HepG2 (cell line): Measurements from ENCODE around the gene COX4I2. TPM values are rescaled to one million over a fixed set of nuclear protein-coding genes. Genes with fewer than 3 reads are reported as not detected.

Experiments used
- ARID5B ChIP-seq: IDR thresholded peaks from 2 replicates; pipeline ENCODE4 v1.4.0; 2020; ENCODE audit warnings: mild to moderate bottlenecking, missing genetic modification reagents
- ETV6 ChIP-seq: sonication (generic); formaldehyde crosslinking; conservative IDR thresholded peaks from 2 replicates; pipeline ENCODE4 v1.4.0; 2020; ENCODE audit warnings: missing genetic modification reagents
- FOXO1 ChIP-seq: sonication (generic); formaldehyde crosslinking; IDR thresholded peaks from 2 replicates; pipeline ENCODE4 v1.4.0; 2020; ENCODE audit warnings: missing genetic modification reagents
- HES4 ChIP-seq: sonication (generic); formaldehyde crosslinking; IDR thresholded peaks from 2 replicates; pipeline ENCODE4 v1.9.0; 2021; ENCODE audit warnings: mild to moderate bottlenecking, missing genetic modification reagents, borderline replicate concordance
- KLF12 ChIP-seq: sonication (generic); formaldehyde crosslinking; IDR thresholded peaks from 2 replicates; pipeline ENCODE4 v1.4.0; 2020; ENCODE audit warnings: missing genetic modification reagents, borderline replicate concordance
- MAF1 ChIP-seq: sonication (generic); formaldehyde crosslinking; IDR thresholded peaks from 2 replicates; pipeline ENCODE4 v1.5.0; 2020; ENCODE audit warnings: missing genetic modification reagents, borderline replicate concordance
- MYC ChIP-seq: sonication (generic); formaldehyde crosslinking; IDR thresholded peaks from 2 replicates; pipeline ENCODE4 v1.9.0; 2021; ENCODE audit warnings: missing genetic modification reagents, borderline replicate concordance
- NFE2L2 ChIP-seq: fragments of 150-350 bp; IDR thresholded peaks from 2 replicates; pipeline ENCODE4 v1.6.1; 2014; ENCODE audit warnings: low read length
- PLRG1 ChIP-seq: fragments of 450-650 bp; conservative IDR thresholded peaks from 2 replicates; pipeline ENCODE4 v1.6.1; 2016
- POLR2A ChIP-seq, 2 experiments: IDR thresholded peaks; 2 replicates each; pipeline ENCODE4 v1.6.1; 2011; ENCODE audit warnings: low read depth in 2 of 2, low read length in 2 of 2, mild to moderate bottlenecking in 1 of 2, moderate library complexity in 1 of 2; ENCODE audit not compliant: insufficient read depth in 1 of 2
- POLR2G ChIP-seq: fragments of 200-400 bp; formaldehyde crosslinking; IDR thresholded peaks from 2 replicates; pipeline ENCODE4 v1.6.1; 2018; ENCODE audit warnings: mild to moderate bottlenecking, low read depth, low read length, moderate library complexity
- SKIL ChIP-seq: sonication (generic); formaldehyde crosslinking; IDR thresholded peaks from 2 replicates; pipeline ENCODE4 v1.8.0; 2022; ENCODE audit warnings: missing genetic modification reagents, mild to moderate bottlenecking, moderate library complexity, borderline replicate concordance
- SOX6 ChIP-seq, 2 experiments: fragments of 450-650 bp in 1 of 2; sonication (generic) in 1 of 2; formaldehyde crosslinking in 1 of 2; IDR thresholded peaks; 2 replicates each; pipeline versions ENCODE4 v1.4.0 to v1.6.1; 2017 to 2020; ENCODE audit warnings: antibody characterized with exemption in 1 of 2, mild to moderate bottlenecking in 1 of 2, missing genetic modification reagents in 1 of 2
- SP5 ChIP-seq: IDR thresholded peaks from 2 replicates; pipeline ENCODE4 v1.6.1; 2016; ENCODE audit warnings: low read depth, borderline replicate concordance
- TGIF2 ChIP-seq: IDR thresholded peaks from 2 replicates; pipeline ENCODE4 v1.6.1; 2016; ENCODE audit warnings: control low read depth, missing compliant biosample characterization
- TP53 ChIP-seq: sonication (generic); formaldehyde crosslinking; conservative IDR thresholded peaks from 2 replicates; pipeline ENCODE4 v1.4.0; 2020; ENCODE audit warnings: missing genetic modification reagents
- ZNF224 ChIP-seq: sonication (generic); formaldehyde crosslinking; IDR thresholded peaks from 2 replicates; pipeline ENCODE4 v1.5.0; 2020; ENCODE audit warnings: mild to moderate bottlenecking, missing genetic modification reagents
- ZNF3 ChIP-seq: IDR thresholded peaks from 2 replicates; pipeline ENCODE4 v1.7.0; 2017; ENCODE audit warnings: inconsistent platforms
- ZNF383 ChIP-seq: sonication (generic); formaldehyde crosslinking; IDR thresholded peaks from 2 replicates; pipeline ENCODE4 v1.4.0; 2020; ENCODE audit warnings: missing genetic modification reagents, mild to moderate bottlenecking, borderline replicate concordance
- ZNF432 ChIP-seq: sonication (generic); formaldehyde crosslinking; IDR thresholded peaks from 2 replicates; pipeline ENCODE4 v1.5.0; 2020; ENCODE audit warnings: missing genetic modification reagents, mild to moderate bottlenecking, borderline replicate concordance
- ZNF563 ChIP-seq: sonication (generic); formaldehyde crosslinking; IDR thresholded peaks from 2 replicates; pipeline ENCODE4 v1.8.0; 2022; ENCODE audit warnings: mild to moderate bottlenecking, moderate library complexity, missing genetic modification reagents
- ZNF567 ChIP-seq: sonication (generic); formaldehyde crosslinking; IDR thresholded peaks from 2 replicates; pipeline ENCODE4 v1.8.1; 2023; ENCODE audit warnings: mild to moderate bottlenecking, missing genetic modification reagents, borderline replicate concordance
- ZSCAN29 ChIP-seq: sonication (generic); formaldehyde crosslinking; conservative IDR thresholded peaks from 2 replicates; pipeline ENCODE4 v1.4.0; 2020; ENCODE audit warnings: mild to moderate bottlenecking, missing genetic modification reagents
- polyA plus RNA-seq, 8 experiments: library from polyadenylated mRNA; depleted of rRNA in 3 of 8; stranded (reverse) in 7 of 8; unstranded in 1 of 8; fragments of >200 nt; fragmentation: Illumina TruSeq in 4 of 8; extraction: Trizol in 4 of 8; gene quantifications; 2 replicates each; pipeline versions ENCODE4 v1.2.1 to v1.2.3, GENCODE V29; 2011 to 2016; ENCODE audit warnings: low read depth in 4 of 8, missing spikeins in 1 of 8, mixed read lengths in 1 of 8; ENCODE audit not compliant: insufficient read depth in 1 of 8
- total RNA-seq, 5 experiments: library from RNA; depleted of rRNA; stranded (reverse); fragments of >200 nt; fragmentation: Illumina TruSeq; extraction: Trizol; gene quantifications; 2 replicates each; pipeline ENCODE4 v1.2.3, GENCODE V29; 2016; ENCODE audit warnings: low read depth in 1 of 5

The COX4I2 gene
- total and polyA plus RNA-seq, 2 of the 13 experiments (the other 11 are each of a cell fraction or from before 2014, with no cell fraction given), result 1.1 TPM; not detected in 1

GRCh38 chr20:31678389-31679356, 41.0 kb downstream of the COX4I2 start (continued):
- peak; percentile 75; the same call in 1 of the 2 replicates for TF ChIP-seq ZNF383 (CRISPR knock-in tag)
- TF ChIP-seq SOX6 (IDR thresholded peaks at IDR 0.05), result no peak
- peak; percentile 32; the same call in 1 of the 2 replicates for TF ChIP-seq SOX6 (CRISPR knock-in tag; IDR thresholded peaks at IDR 0.05)
- no peak for TF ChIP-seq PLRG1
- TF ChIP-seq SKIL (CRISPR knock-in tag), result peak; percentile 79
- TF ChIP-seq ZNF567 (CRISPR knock-in tag), result no peak
- TF ChIP-seq MAF1 (CRISPR knock-in tag), result no peak
- TF ChIP-seq MYC (CRISPR knock-in tag), result peak; percentile 14; the same call in 1 of the 2 replicates
- TF ChIP-seq FOXO1 (CRISPR knock-in tag), result no peak; the same call in 1 of the 2 replicates
- 0 out of 2 replicates have a peak, but pooled peaks have one; percentile 58 for TF ChIP-seq ZNF563 (CRISPR knock-in tag)
- no peak for TF ChIP-seq KLF12 (CRISPR knock-in tag)
- peak; percentile 99 for TF ChIP-seq TP53 (CRISPR knock-in tag)
- no peak for TF ChIP-seq ZNF432
- TF ChIP-seq TGIF2 (CRISPR knock-in tag), result no peak
- no peak for TF ChIP-seq ZNF3 (CRISPR knock-in tag)
- no peak for TF ChIP-seq ETV6
- TF ChIP-seq ARID5B (CRISPR knock-in tag), result peak; percentile 78
- peak; percentile 61; the same call in 1 of the 2 replicates for TF ChIP-seq ZNF224 (CRISPR knock-in tag)
- TF ChIP-seq NFE2L2, result no peak
- TF ChIP-seq POLR2A (IDR thresholded peaks at IDR 0.05; ENCODE audit: insufficient read depth in 1 of 2, low read depth in 2 of 2, low read length in 2 of 2), result peak in 1 of 2 experiments; percentile 57; a peak in 2 of 4 replicates
- TF ChIP-seq SP5 (CRISPR knock-in tag), result peak; percentile 90
- no peak for TF ChIP-seq HES4 (CRISPR knock-in tag)
- 0 out of 2 replicates have a peak, but pooled peaks have one; percentile 30 for TF ChIP-seq POLR2G
- TF ChIP-seq ZSCAN29 (CRISPR knock-in tag), result 0 out of 2 replicates have a peak, but pooled peaks have one; percentile 16
